Hepatocyte (in vitro differentiated cells): ENCODE measurements around the gene ERCC2.

ENCODE experiments used
- EZH2 ChIP-seq: fragments of 200-600 bp; sonication (generic); IDR thresholded peaks from 2 replicates; pipeline ENCODE4 v1.6.1; 2016; ENCODE audit warnings: antibody characterized with exemption, mild to moderate bottlenecking, borderline replicate concordance
- EZH2phosphoT487 ChIP-seq: fragments of 200-600 bp; sonication (generic); IDR thresholded peaks from one replicate; pipeline ENCODE4 v1.6.1; 2018; ENCODE audit warnings: antibody characterized with exemption, mild to moderate bottlenecking, low read depth, moderate library complexity; ENCODE audit not compliant: unreplicated experiment, severe bottlenecking
- TF ChIP-seq, protein P1 (sequence below): fragments of 200-600 bp; sonication (generic); IDR thresholded peaks from 2 replicates; pipeline ENCODE4 v1.5.1; 2016; ENCODE audit warnings: antibody characterized with exemption, mild to moderate bottlenecking; ENCODE audit not compliant: poor library complexity

DNA sequence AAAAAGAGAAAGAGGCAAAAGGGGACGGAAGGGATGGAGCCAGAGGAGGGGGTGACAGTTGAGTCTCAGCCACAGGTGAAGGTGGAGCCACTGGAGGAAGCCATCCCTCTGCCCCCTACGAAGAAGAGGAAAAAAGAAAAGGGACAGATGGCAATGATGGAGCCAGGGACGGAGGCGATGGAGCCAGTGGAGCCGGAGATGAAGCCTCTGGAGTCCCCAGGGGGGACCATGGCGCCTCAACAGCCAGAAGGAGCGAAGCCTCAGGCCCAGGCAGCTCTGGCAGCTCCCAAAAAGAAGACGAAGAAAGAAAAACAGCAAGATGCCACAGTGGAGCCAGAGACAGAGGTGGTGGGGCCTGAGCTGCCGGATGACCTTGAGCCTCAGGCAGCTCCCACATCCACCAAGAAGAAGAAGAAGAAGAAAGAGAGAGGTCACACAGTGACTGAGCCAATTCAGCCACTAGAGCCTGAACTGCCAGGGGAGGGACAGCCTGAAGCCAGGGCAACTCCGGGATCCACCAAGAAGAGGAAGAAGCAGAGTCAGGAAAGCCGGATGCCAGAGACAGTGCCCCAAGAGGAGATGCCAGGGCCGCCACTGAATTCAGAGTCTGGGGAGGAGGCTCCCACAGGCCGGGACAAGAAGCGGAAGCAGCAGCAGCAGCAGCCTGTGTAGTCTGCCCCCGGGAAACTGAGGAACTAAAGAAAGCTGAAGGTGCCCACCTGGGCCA, 38.6 kb upstream of the ERCC2 start:
- TF ChIP-seq EZH2phosphoT487 (no peak), EZH2 (no peak)
- TF ChIP-seq, protein P1, sequence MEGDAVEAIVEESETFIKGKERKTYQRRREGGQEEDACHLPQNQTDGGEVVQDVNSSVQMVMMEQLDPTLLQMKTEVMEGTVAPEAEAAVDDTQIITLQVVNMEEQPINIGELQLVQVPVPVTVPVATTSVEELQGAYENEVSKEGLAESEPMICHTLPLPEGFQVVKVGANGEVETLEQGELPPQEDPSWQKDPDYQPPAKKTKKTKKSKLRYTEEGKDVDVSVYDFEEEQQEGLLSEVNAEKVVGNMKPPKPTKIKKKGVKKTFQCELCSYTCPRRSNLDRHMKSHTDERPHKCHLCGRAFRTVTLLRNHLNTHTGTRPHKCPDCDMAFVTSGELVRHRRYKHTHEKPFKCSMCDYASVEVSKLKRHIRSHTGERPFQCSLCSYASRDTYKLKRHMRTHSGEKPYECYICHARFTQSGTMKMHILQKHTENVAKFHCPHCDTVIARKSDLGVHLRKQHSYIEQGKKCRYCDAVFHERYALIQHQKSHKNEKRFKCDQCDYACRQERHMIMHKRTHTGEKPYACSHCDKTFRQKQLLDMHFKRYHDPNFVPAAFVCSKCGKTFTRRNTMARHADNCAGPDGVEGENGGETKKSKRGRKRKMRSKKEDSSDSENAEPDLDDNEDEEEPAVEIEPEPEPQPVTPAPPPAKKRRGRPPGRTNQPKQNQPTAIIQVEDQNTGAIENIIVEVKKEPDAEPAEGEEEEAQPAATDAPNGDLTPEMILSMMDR, result no peak
